Measurements from ENCODE around the gene CDK6.

The CDK6 gene

GRCh38 chr7:92788559-92789183 is 47.7 kb downstream of the CDK6 start:
- no peak for DNase-seq

- DNase-seq: no peak
These were observed 50.5 kb downstream of the CDK6 start for GRCh38 chr7:92785923-92786322.

GRCh38 chr7:92784935-92785334 is 51.4 kb downstream of the CDK6 start:
- DNase-seq: no peak

GRCh38 chr7:92783260-92784201 is 52.8 kb downstream of the CDK6 start:
- no peak for DNase-seq

- no peak for DNase-seq
These were observed 53.5 kb downstream of the CDK6 start for GRCh38 chr7:92782855-92783254.

GRCh38 chr7:92782236-92782635 is 54.1 kb downstream of the CDK6 start:
- DNase-seq: no peak

GRCh38 chr7:92781117-92781720 is 55.2 kb downstream of the CDK6 start:
- DNase-seq: no peak

- DNase-seq: no peak
These were observed 57.4 kb downstream of the CDK6 start for GRCh38 chr7:92778972-92779371.

GRCh38 chr7:92777993-92778392 is 58.4 kb downstream of the CDK6 start:
- no peak for DNase-seq

GRCh38 chr7:92773808-92774207 is 62.6 kb downstream of the CDK6 start:
- no peak for DNase-seq

- DNase-seq: no peak
These were observed 66.5 kb downstream of the CDK6 start for GRCh38 chr7:92769844-92770243.

- no peak for DNase-seq
These were observed 67.0 kb downstream of the CDK6 start for GRCh38 chr7:92769394-92769699.

- DNase-seq: peak; percentile 87
These were observed 67.6 kb downstream of the CDK6 start for GRCh38 chr7:92768501-92769393.

- DNase-seq: no peak
These were observed 68.9 kb downstream of the CDK6 start for GRCh38 chr7:92767437-92767836.

- no peak for DNase-seq
These were observed 69.8 kb downstream of the CDK6 start for GRCh38 chr7:92766461-92767003.

GRCh38 chr7:92765725-92766124 is 70.6 kb downstream of the CDK6 start:
- DNase-seq: no peak

GRCh38 chr7:92763636-92764423 is 72.5 kb downstream of the CDK6 start:
- no peak for DNase-seq

GRCh38 chr7:92762851-92763250 is 73.5 kb downstream of the CDK6 start:
- no peak for DNase-seq

GRCh38 chr7:92761391-92762097 is 74.8 kb downstream of the CDK6 start:
- no peak for DNase-seq

- DNase-seq: no peak
These were observed 77.5 kb downstream of the CDK6 start for GRCh38 chr7:92758796-92759431.
